HG02798 (cell line): ENCODE data around the gene RCOR1.

ENCODE experiments used
- ATAC-seq: cut with Tn5 transposase; IDR thresholded peaks from one replicate; pipeline ENCODE4 v1.9.1; 2021; ENCODE audit warnings: mild to moderate bottlenecking; ENCODE audit not compliant: unreplicated experiment, poor library complexity

RCOR1 gene

GRCh38 chr14:102666635-102667034 lies 74.2 kb downstream of the RCOR1 start:
- no peak for ATAC-seq

DNA sequence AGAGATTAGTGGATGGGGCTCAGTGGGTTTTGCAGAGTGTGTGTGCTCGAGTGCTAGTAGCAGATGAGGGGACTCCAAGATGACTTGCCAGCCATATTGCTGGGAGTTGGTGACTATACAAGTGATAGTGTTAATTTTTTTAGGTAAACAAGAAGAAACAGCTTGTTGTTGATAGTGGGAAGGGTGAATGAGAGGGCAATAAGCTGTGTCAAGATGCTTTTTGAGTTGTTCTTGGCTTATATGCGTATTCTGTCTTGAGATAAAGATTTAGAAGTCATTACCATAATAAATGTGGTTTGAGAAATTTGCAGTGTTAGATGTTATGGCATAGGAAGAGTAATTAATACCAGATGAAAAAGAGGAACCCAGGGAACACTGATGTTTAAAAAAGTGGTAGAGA lies 75.3 kb downstream of the RCOR1 start:
- no peak for ATAC-seq

GRCh38 chr14:102668291-102668873 lies 75.9 kb downstream of the RCOR1 start:
- ATAC-seq = no peak

DNA sequence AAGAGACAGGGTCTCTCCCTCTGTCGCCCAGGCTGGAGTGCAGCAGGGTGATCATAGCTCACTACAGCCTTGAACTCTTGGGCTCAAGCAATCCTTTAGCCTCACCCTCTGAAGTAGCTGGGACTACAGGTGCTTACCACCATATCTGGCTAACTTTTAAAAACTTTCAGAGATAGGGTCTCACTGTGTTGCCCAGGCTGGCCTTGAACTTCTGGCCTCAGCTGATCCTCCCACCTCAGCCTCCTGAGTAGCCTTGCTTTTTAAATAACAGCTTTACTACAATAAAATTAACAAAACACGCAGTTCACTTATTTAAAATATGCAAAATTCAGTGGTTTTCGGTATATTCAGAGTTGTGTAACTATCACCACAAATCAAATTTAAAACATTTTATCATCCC lies 79.0 kb downstream of the RCOR1 start:
- no peak for ATAC-seq

DNA sequence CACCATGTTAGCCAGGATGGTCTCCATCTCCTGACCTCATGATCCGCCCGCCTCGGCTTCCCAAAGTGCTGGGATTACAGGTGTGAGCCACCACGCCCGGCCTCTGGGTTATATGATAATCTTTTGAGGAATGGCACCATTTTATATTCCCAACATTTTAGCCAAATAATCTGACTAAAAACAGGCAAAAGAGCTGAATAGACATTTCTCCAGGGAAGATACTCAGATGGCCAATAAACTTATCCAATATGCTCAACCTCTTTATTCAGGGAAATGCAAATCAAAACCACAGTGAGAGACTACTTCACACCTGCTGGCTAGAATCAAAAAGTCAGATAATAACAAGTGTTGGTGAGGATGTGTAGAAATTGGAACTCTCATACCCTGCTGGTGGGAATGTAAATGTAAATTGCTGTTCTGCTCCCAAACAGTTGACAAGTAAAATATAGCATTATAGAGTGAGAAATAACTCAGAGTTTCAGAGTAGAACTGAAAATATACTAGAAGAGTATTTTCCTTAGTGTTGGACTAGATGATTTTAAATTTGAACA lies 80.0 kb downstream of the RCOR1 start:
- ATAC-seq = no peak

DNA sequence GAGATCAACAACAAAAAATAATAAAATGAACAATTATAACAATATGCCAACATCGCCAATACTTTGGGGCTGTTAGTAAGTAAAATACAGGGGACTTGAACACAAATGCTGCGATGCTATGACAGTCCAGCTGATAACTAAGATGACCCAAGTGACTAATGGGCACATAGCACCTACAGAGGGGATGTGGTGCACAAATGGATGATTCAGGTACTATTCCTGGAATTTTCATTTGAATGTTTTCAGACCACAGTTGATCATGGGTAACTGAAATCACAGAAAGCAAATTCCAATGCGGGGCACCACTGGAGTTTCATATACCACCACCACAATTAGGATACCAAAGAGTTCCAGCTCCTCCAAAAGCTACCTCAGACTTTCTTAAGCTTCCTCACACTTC lies 82.9 kb downstream of the RCOR1 start:
- no peak for ATAC-seq

DNA sequence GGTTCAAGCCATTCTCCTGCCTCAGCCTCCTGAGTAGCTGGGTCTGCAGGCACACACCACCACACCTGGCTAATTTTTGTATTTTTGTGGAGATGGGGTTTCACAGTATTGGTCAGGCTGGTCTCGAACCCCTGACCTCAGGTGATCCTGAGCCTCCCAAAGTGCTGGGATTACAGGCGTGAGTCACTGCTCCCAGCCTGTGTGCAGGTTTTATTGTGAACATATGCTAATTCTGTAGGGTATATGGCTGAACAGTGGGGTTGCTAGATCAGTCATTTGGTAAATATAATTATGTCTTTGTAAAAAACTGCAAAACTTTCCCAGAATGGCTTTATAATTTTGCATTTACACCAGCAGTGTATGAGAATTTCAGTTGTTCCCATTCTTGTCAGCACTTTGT lies 85.9 kb downstream of the RCOR1 start:
- ATAC-seq = no peak

GRCh38 chr14:102683399-102684297 lies 91.2 kb downstream of the RCOR1 start:
- ATAC-seq = no peak

- ATAC-seq = no peak
Measured at GRCh38 chr14:102684298-102684663, 91.8 kb downstream of the RCOR1 start.

DNA sequence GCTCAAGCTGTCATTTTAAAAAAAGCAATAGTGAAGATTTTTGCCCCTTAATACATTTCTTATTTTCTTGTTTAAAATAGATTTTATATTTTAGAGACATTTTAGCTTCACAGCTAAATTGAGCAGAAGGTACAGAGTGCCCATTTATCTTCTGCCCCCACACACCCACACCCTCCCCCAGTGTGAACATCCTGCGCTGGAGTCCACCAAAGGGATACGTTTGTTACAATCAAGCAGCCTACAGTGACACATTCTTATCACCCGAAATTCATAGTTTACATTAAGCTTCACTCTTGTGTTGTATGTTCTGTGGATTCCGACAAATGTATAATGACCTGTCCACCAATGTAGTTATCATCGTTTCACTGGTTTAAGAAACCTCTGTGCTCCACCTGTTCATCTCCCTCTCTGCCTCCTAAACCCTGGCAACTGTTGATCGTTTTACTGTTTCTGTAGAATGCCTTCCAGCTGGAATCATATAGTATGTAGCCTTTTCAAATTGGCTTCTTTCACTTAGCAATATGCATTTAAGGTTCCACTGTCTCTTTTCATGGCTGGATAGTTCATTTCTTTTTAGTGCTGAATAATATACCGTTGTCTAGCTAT lies 93.8 kb downstream of the RCOR1 start:
- ATAC-seq = no peak

DNA sequence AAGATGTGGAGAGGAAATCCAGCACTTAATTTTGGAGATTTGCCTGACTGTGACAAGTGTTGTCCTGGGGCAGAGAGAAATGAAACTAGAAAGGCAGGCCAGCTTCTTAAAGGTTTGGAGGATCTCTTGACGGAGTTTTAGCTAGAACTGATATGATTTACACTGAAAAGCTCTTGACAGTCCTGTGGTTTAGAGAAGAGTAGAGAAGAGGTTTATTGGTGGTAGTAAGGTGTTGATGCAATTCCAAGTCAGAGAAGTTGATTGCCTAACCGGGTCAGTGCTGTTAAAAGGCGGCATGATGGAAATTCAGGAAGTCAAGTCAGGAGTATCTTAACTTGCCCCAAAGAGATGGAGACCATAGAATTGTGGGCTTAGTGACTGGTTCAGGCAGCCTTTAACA lies 95.8 kb downstream of the RCOR1 start:
- ATAC-seq = no peak

GRCh38 chr14:102690509-102691286 lies 98.2 kb downstream of the RCOR1 start:
- ATAC-seq = no peak

- no peak for ATAC-seq
Measured at GRCh38 chr14:102691763-102692162, 99.3 kb downstream of the RCOR1 start.

- ATAC-seq = no peak
Measured at GRCh38 chr14:102692334-102692733, 99.9 kb downstream of the RCOR1 start.

- no peak for ATAC-seq
Measured at GRCh38 chr14:102693006-102693755, 100.7 kb downstream of the RCOR1 start.

- ATAC-seq = no peak
Measured at GRCh38 chr14:102694530-102695166, 102.2 kb downstream of the RCOR1 start.

DNA sequence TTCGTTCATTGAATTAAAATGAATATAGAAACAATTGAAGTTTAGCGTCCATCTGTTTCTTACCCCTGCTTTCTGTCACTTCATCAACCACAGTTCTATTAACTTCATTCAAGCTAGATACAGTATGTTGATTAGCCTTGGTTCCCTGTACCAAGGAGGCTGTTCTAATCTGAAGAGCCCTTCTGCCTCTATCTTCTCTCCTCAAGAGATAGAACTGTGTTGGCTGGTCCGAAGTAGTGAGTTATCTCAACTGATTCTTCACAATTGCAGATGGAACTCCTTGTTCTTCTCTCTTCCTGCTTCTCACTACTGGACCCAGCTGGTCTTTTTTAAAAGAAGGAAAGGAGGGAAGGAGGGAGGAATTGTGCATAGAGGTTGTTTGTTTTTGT lies 102.7 kb downstream of the RCOR1 start:
- ATAC-seq = no peak

DNA sequence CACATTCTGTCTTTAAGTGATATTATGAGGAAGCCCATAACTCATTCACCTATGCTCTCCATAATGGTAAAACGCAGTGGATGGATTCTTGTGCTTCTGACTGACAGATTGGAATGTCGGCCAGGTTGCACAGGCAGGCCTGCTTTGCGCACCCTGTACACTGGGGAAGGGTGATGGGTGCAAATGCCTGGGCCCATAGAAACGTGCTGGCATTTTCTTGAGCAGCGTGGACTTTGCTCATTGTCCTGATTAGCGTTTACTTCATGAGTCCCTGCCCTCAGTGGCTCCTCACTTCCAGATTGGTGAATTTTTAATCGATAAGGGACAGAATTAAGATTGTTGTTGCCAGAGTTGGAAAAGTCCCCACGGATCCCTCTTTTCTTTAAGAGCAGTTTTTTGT lies 103.9 kb downstream of the RCOR1 start:
- no peak for ATAC-seq

DNA sequence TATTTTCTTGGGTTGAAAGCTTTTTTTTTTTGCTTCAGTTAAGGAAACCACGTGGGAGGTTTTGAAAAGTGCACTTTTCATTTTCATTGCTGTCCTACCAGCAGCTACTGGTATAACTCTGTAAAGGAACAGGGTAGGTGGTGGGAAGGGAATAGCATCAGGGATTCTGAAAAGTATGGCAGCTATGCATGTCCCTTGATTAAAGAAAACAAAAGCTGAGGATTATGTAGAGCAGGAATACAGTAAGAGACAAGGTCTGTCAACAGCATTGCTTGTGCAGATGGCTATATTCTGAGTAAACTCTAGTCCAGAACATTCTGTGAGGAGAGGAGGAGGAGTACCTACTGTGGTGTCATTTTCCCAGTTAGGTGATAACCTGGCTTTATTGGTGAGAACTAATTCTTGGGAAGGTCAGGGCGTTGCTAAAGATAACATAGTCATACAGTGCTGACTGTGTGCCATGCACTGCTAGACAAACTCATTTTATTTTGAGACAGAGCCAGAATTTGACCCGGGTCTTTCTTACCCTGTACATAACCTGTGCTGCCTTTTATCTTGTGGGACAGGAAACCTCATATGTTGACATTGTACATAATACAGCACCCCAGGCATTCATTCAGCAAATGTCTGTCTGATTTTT lies 104.5 kb downstream of the RCOR1 start:
- ATAC-seq = no peak
